Lung microvascular endothelial cell (primary cell): ENCODE results near the gene PIGX. TPM values are rescaled to one million over a fixed set of nuclear protein-coding genes. Genes with fewer than 3 reads are reported as not detected.
"Not testable (repeated sequence)": the region's sequence is repeated elsewhere in the genome, so short reads cannot be mapped to it uniquely, and the experiment has no call there.

Source experiments
- DNase-seq, 2 donors: peaks; one replicate each; pipeline versions ENCODE4 v3.0.0 to v3.0.0-alpha.2; 2010; ENCODE audit warnings: low read depth in 2 of 2
- total RNA-seq: library from RNA; depleted of rRNA; stranded (reverse); fragments of >200 nt; gene quantifications from 2 replicates; pipeline ENCODE4 v1.2.1, GENCODE V29; 2014

PIGX gene
- total RNA-seq, 1 donor from 2014 or later: 24.6 TPM

DNA sequence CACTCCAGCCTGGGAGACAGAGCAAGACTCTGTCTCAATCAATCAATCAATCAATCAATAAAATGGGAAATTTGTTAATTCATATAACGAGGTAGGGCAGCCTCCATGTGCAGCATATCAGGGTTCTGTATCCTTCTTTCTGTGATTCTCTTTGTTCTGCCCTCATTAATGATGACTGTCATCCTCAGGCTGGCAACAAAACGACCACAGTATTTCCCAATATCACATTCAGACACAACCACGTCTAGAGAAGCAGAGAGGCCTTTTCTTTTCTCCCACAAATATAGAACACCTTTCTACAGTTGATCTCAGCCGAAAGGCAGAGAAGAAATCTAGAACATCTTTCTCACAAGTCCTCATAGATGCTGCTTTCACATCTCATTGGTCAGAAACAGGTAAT is 11.4 kb upstream of the PIGX start:
- no peak for DNase-seq

DNA sequence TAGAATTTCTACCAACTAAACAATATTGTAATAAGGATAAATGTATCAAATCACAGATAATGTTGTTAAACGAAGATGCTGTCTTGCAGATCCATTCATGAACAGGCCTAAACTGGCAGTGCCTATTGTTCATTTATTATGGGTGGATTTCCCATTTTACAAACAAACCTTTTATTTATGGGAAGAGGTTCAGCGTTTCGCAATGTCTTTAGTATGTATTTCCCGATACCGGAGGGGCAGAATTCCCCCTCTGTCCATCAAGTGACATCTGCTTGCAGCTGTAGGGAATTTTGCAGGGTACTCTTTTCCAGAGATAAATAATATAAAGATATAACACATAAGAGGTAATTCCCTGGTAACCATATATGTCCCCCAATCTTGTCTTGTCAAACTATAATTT is 5.8 kb upstream of the PIGX start:
- no peak for DNase-seq

DNA sequence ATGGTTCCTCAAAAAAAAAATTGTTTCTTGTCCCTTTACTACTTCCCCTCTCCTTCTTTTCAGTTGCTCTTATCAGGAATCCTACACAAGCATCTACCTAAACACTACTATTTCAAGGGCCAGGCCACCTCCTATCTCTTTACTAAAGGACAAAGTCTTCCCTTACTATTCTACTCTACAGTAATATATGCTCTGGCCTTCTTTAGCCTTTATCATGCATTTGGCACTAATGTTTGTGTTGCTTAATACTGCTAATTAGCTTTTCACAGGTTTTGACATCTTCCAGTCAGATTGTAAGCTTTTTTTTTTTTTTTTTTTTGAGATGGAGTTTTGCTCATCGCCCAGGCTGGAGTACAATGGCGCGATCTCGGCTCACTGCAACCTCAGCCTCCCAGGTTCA is 5.4 kb upstream of the PIGX start:
- no peak for DNase-seq

DNA sequence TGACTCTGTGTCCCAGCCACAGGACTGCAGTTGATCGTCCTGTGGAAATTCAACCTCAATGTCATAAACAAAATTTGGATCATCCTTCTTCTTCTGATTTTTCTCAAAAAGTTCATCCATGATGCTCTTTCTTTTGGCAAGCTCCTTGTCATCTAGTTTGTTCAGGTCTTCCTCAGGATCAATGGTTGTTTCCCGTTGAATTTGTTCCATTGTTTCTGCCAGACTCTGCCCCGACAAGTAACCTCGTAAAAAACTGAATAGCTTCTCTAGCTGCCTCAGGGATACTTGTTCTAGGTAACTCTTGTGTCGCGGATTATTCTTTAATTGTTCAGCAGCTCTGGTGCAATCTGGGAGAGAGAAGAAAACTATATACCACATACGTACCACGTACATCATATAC is 4.6 kb upstream of the PIGX start:
- DNase-seq: peak in 1 of 2 donors; percentile 87

DNA sequence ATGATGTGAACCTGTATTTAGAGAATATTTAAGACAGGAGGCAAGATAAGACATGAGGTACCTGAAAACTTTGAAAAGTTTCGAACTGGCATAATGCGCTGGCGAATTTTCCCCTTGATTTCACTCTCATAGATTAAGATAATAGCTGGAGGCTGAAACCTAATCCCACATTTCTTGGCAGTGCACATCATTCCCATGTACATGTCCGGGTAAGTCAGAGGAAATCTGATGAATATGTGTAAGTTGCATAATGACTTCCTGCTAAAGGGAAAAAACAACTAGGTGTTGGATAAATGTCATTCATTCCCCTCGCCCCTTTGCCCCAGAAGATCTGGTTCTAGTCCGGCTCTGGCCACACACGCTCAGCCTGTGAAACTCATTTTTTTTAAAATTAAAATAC is 3.7 kb upstream of the PIGX start:
- DNase-seq: peak; percentile 14 to 91

DNA sequence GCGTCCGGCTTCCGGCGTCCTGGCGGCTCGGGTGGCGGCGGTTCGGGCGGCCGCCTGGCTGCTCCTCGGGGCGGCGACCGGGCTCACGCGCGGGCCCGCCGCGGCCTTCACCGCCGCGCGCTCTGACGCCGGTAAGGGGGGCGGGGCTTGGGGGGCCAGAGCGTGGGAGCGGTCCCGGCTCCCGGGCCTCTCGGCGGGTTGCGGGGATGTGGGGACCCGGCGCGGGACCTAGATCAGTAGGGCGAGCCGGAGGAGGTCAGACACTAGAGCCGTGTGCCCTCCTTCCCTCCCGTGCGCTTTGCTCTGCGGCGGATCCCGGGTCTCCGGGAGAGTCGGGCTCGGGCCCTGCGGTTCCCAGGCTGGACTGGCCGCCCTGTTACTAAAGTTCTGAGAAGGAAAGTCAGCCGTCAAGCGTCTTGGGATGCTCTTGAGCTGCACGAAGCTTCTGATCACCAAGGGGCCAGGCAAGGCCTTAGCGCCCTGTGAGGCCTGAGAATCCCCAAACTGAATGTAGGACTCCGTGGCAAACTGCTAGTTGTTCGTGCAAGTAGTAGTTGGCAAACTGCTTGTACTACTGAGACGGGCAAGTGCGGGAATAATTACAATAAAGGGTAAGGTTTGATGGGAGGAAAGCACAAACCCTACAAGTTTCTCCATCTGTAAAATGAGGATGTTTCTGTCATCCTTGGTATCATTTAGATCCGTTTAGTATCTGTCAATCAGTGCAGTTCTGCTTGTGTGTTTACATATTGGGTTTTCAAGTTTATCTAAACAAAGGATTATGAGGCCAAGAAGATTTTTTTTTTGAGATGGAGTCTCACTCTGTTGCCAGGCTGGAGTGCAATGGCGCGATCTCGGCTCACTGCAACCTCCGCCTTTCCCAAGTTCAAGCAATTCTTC is 587 bp downstream of the PIGX start:
- peak; percentile 60 to 69 for DNase-seq

GRCh38 chr3:196717162-196717561 is 5.0 kb downstream of the PIGX start:
- DNase-seq: not testable (repeated sequence)

GRCh38 chr3:196721097-196721496 is 8.9 kb downstream of the PIGX start:
- no peak for DNase-seq

DNA sequence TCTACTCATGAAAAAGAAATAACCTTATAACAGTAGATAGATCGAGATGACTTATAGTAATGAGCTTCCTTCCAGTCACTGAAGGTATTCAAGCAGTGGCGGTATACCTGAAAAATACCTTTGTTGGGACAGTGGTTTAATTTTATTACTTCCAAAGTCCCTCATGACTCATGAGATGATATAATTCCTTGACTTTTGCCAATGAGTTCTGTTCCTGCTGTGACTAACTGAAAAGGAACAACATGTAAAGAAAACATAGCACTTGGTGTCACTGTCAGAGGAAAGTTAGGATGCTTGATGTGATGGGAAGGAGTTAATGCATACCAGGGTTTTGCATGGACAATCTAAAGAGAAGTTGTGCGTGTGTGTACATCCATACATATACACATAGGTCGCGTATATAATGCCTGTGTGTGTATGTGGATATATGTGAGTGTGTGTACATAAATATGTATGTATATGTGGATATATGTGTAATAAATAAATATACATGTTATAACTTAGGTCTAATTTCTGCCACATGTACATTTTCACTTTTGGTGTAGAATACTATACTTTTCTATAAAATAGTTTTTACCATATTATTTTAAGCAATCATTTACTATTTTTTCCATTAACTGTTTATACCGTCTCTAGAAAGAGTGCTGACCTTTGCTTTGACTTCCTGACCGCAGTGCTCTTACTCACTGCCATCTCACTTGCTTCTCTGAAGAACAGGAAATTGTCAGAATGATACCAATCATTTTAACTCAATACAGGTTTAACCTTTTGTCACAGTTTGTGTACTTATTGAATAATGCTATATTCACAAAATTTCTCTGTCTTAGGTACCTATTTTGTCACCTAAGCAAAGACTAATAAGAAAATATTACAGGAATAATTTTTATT is 14.9 kb downstream of the PIGX start:
- peak in 1 of 2 donors; percentile 73 for DNase-seq

GRCh38 chr3:196735751-196736150 is 23.6 kb downstream of the PIGX start:
- no peak for DNase-seq

DNA sequence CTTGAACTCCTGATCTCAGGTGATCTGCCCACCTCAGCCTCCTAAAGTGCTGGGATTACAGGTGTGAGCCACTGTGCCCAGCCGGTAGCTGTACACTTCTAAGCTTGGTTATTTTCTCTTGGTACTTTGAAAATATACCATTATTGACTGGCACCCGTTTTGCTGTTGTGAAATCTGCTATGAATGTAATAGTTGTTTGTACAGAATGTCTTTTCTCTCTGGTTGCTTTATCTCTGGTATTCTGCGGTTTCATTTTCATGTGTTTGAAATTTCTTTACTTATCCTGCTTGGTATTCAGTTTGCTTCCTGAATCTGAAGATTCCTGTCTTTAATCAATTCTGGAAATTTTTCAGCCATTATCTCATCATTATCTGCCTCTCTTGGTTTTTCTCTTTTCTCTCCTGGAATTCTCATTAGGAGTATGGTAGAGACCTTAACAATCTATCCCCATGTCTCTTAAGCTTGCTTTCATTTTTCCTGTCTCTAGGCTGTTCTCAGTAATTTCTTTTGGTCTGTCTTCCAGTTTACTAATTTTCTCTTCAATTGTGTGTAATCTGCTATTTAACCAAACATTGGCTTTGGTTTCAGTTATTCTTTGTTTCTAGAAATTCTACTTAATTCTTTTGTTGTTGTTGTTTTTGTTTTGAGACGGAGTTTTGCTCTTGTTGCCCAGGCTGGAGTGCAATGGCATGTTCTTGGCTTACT is 24.6 kb downstream of the PIGX start:
- no peak for DNase-seq

GRCh38 chr3:196737655-196738054 is 25.5 kb downstream of the PIGX start:
- no peak for DNase-seq

DNA sequence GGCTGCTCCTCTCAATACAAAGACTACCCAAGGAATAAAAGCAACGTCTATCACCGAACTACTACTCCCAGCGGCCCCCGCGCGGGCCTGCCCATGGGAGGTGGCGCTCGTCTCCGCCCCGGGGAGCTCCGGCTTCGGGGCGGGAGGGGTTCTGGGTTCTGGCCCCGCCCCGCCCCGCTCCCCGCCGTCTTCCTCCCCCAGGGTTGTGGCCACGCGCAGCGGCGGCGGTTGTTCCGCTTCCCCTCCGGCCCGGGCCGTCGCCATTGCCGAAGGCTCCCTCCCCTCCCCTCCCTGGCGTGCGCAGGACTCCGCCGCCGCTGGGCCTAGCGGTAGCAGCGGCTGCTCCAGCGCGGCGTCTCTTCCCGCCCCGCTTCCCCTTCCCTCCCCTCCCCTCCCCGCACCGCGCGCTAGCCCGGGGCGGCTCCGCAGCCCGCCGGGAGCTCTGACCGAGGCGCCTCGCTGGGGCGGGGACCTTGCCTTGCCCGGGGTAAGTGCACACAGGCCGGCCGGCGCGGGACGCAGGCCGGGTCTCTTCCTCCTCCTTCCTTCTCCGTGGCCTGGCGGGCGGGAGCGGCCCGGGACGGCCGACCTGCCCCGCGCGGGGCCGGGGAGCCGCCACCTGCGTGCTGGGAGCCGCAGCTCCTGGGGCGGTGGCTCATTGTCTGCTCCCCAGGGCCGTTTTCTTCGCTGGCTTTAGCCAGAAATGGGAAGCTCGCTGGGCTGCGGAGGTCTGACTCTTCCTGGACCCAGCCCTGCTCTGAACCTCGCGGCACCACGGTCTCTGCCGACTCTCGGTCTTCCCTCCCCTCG is 27.7 kb downstream of the PIGX start, which contains the start of gene PAK2:
Gene PAK2 (plus strand): TSS at position 187 of the 810 bp plus-strand sequence. CDS start 42,790 bp downstream, outside the sequence.
- peak; percentile 88 to 90 for DNase-seq

DNA sequence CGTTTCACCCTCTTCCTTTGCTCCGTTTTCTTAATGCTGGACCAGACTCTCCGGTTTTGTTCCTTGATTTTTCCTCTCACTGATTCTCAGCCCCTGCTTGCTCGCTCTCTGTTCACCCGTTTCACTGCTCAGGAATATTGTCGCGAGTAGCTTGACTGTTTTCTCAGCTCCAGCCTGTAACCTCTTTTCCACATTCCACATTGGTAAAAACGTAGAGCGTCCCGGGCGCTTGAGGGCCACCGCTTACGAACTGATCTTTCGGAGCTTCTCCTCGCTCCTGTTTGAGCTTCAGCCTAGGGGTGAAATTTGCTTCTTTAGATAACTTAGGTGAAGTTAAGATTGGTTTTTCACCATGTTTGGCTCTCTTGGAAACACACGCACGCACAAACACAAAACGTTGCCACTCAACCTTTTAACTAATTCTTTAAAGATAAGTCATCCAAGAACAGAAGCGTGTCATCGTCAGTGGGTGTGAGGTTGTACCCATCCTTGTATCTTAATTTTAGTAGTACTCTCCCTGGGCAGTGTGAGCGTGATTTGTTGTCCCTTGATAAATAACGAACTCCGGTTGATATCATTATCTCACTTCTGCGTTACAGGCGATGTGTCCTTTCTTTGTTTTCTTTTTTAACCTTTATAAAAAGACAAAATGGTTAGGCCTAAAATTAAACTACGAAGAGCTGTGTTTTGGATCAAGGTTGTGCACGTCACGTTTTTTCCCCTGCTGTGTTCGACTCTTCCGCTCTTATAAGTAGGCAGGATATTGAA is 28.5 kb downstream of the PIGX start:
- DNase-seq: peak; percentile 60 to 76

GRCh38 chr3:196741249-196741889 is 29.2 kb downstream of the PIGX start:
- DNase-seq: peak in 1 of 2 donors; percentile 14

GRCh38 chr3:196743569-196743968 is 31.4 kb downstream of the PIGX start:
- not testable (repeated sequence) for DNase-seq

DNA sequence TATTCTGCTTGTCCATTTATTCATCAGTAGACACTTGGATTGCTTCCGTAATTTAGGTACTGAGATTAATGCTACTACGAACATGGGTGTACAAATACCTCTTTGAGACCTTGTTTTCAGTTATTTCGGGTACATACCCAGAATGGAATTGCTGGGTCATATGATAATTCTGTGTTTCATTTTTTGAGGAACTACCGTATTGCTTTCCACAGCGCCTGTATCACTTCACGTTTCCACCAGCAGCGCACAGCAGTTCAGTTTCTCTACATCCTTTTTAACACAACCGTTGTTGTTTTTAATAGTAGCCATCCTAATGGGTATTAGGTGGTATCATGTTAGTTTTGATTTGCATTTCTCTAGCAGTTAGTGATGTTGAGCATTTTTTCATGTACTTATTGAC is 36.9 kb downstream of the PIGX start:
- no peak for DNase-seq

GRCh38 chr3:196753201-196753600 is 41.0 kb downstream of the PIGX start:
- DNase-seq: no peak
